SK-N-SH treated with all-trans-retinoic acid at 6 μM for 48 hours (cell line): ENCODE data around the gene GALNTL6.

Source experiments
- PPARA ChIP-seq: fragments of 250-450 bp; sonication (Bioruptor Pico); IDR thresholded peaks from 2 replicates; pipeline ENCODE4 v1.5.0; 2020; ENCODE audit warnings: mild to moderate bottlenecking, borderline replicate concordance
- SNAI2 ChIP-seq: fragments of 250-450 bp; sonication (Bioruptor Pico); IDR thresholded peaks from 2 replicates; pipeline ENCODE4 v1.5.0; 2020; ENCODE audit warnings: mild to moderate bottlenecking, moderate library complexity
- TCF4 ChIP-seq: fragments of 250-450 bp; sonication (Bioruptor Pico); IDR thresholded peaks from 2 replicates; pipeline ENCODE4 v1.8.0; 2021; ENCODE audit warnings: mild to moderate bottlenecking, moderate library complexity, borderline replicate concordance
- ZFP30 ChIP-seq: fragments of 450-650 bp; formaldehyde crosslinking; IDR thresholded peaks from 2 replicates; pipeline ENCODE4 v1.5.0; 2022; ENCODE audit warnings: mild to moderate bottlenecking, moderate library complexity
- TF ChIP-seq, protein P1 (sequence below): fragments of 250-450 bp; sonication (Bioruptor Pico); IDR thresholded peaks from 2 replicates; pipeline ENCODE4 v1.5.0; 2020; ENCODE audit warnings: mild to moderate bottlenecking, moderate library complexity

GRCh38 chr4:172127168-172127567 is 314.0 kb downstream of the GALNTL6 start:
- no peak for TF ChIP-seq PPARA (CRISPR knock-in tag)
- no peak for TF ChIP-seq ZFP30 (CRISPR knock-in tag)
- no peak for TF ChIP-seq SNAI2 (CRISPR knock-in tag)
- no peak for TF ChIP-seq TCF4 (CRISPR knock-in tag)
- TF ChIP-seq, protein P1, sequence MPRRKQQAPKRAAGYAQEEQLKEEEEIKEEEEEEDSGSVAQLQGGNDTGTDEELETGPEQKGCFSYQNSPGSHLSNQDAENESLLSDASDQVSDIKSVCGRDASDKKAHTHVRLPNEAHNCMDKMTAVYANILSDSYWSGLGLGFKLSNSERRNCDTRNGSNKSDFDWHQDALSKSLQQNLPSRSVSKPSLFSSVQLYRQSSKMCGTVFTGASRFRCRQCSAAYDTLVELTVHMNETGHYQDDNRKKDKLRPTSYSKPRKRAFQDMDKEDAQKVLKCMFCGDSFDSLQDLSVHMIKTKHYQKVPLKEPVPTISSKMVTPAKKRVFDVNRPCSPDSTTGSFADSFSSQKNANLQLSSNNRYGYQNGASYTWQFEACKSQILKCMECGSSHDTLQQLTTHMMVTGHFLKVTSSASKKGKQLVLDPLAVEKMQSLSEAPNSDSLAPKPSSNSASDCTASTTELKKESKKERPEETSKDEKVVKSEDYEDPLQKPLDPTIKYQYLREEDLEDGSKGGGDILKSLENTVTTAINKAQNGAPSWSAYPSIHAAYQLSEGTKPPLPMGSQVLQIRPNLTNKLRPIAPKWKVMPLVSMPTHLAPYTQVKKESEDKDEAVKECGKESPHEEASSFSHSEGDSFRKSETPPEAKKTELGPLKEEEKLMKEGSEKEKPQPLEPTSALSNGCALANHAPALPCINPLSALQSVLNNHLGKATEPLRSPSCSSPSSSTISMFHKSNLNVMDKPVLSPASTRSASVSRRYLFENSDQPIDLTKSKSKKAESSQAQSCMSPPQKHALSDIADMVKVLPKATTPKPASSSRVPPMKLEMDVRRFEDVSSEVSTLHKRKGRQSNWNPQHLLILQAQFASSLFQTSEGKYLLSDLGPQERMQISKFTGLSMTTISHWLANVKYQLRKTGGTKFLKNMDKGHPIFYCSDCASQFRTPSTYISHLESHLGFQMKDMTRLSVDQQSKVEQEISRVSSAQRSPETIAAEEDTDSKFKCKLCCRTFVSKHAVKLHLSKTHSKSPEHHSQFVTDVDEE = no peak
